HG03354 (cell line): ENCODE results near the gene UIMC1.
"Not testable (repeated sequence)": the region's sequence is repeated elsewhere in the genome, so short reads cannot be mapped to it uniquely, and the experiment has no call there.

ENCODE experiments used
- ATAC-seq: cut with Tn5 transposase; IDR thresholded peaks from one replicate; pipeline ENCODE4 v1.9.1; 2021; ENCODE audit warnings: mild to moderate bottlenecking; ENCODE audit not compliant: unreplicated experiment, poor library complexity, severe bottlenecking

UIMC1 gene

GRCh38 chr5:177015156-177015555, 8.6 kb upstream of the UIMC1 start:
- ATAC-seq: no peak

- ATAC-seq: no peak
Measured at GRCh38 chr5:177010153-177010552, 3.6 kb upstream of the UIMC1 start.

GRCh38 chr5:177008716-177009115, 2.1 kb upstream of the UIMC1 start:
- ATAC-seq: no peak

GRCh38 chr5:177005619-177006264, 837 bp downstream of the UIMC1 start:
- ATAC-seq: peak; percentile 72

GRCh38 chr5:177004961-177005360, 1.6 kb downstream of the UIMC1 start:
- ATAC-seq: no peak

- no peak for ATAC-seq
Measured at GRCh38 chr5:177003649-177004048, 2.9 kb downstream of the UIMC1 start.

GRCh38 chr5:176999526-176999925, 7.1 kb downstream of the UIMC1 start:
- not testable (repeated sequence) for ATAC-seq

- no peak for ATAC-seq
Measured at GRCh38 chr5:176998828-176999227, 7.8 kb downstream of the UIMC1 start.

- ATAC-seq: no peak
Measured at GRCh38 chr5:176996780-176997179, 9.8 kb downstream of the UIMC1 start.

- peak; percentile 40 for ATAC-seq
Measured at GRCh38 chr5:176995896-176996767, 10.4 kb downstream of the UIMC1 start.

GRCh38 chr5:176995122-176995490, 11.5 kb downstream of the UIMC1 start:
- ATAC-seq: no peak

- ATAC-seq: no peak
Measured at GRCh38 chr5:176994460-176995121, 12.0 kb downstream of the UIMC1 start.

- not testable (repeated sequence) for ATAC-seq
Measured at GRCh38 chr5:176993081-176993480, 13.5 kb downstream of the UIMC1 start.

- no peak for ATAC-seq
Measured at GRCh38 chr5:176987583-176987982, 19.0 kb downstream of the UIMC1 start.

- no peak for ATAC-seq
Measured at GRCh38 chr5:176986280-176986679, 20.3 kb downstream of the UIMC1 start.

- peak; percentile 61 for ATAC-seq
Measured at GRCh38 chr5:176985516-176985915, 21.1 kb downstream of the UIMC1 start.

GRCh38 chr5:176984176-176984575, 22.4 kb downstream of the UIMC1 start:
- ATAC-seq: not testable (repeated sequence)

- ATAC-seq: not testable (repeated sequence)
Measured at GRCh38 chr5:176983593-176983992, 23.0 kb downstream of the UIMC1 start.

GRCh38 chr5:176983112-176983511, 23.5 kb downstream of the UIMC1 start:
- ATAC-seq: not testable (repeated sequence)

GRCh38 chr5:176980818-176981217, 25.8 kb downstream of the UIMC1 start:
- no peak for ATAC-seq

- no peak for ATAC-seq
Measured at GRCh38 chr5:176979669-176980068, 26.9 kb downstream of the UIMC1 start.
